ENCODE measurements around the gene CACNB4. TPM values are rescaled to one million over a fixed set of nuclear protein-coding genes. Genes with fewer than 3 reads are reported as not detected.

The CACNB4 gene
- total RNA-seq, 1 donor from 2014 or later: 3.7 TPM

DNA sequence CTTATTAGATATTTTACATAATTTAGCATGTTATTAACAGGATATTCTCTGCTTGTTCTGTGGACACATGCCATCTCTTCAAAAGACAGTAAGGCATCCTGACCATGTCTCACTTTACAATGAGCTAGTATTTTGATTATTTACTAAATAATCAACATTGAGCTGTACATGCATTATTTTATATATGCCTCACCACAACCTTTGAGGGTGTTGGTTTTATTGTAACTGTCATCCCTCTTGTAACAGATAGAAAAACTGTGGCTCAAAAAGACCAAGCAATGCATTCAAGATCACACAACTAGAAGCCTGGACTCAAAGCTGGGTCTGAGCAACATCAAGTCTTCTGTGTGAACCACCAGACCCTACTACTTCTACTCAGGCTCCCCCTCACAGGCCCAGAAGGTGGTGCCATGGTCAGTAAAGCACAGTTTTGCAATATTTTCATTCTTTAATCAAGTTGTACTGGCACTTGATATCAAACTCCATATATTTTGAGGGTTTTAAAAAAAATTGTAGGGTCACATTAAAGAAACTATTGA lies 165.5 kb downstream of the CACNB4 start:
- no peaks in the 10 kb centered on the region for H3K9me3 ChIP-seq
- H3K27me3 ChIP-seq: no peaks in the 10 kb centered on the region
- intact Hi-C loops (cut with DNase I): no loop called here
- TF ChIP-seq, protein P1, sequence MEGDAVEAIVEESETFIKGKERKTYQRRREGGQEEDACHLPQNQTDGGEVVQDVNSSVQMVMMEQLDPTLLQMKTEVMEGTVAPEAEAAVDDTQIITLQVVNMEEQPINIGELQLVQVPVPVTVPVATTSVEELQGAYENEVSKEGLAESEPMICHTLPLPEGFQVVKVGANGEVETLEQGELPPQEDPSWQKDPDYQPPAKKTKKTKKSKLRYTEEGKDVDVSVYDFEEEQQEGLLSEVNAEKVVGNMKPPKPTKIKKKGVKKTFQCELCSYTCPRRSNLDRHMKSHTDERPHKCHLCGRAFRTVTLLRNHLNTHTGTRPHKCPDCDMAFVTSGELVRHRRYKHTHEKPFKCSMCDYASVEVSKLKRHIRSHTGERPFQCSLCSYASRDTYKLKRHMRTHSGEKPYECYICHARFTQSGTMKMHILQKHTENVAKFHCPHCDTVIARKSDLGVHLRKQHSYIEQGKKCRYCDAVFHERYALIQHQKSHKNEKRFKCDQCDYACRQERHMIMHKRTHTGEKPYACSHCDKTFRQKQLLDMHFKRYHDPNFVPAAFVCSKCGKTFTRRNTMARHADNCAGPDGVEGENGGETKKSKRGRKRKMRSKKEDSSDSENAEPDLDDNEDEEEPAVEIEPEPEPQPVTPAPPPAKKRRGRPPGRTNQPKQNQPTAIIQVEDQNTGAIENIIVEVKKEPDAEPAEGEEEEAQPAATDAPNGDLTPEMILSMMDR (IDR thresholded peaks at IDR 0.05): no peak
- no peak overlapping the region for H3K4me3 ChIP-seq
- no peak overlapping the region for H3K27ac ChIP-seq
- no peaks in the 10 kb centered on the region for H3K36me3 ChIP-seq
- DNase-seq (ENCODE audit: low spot score in 2 of 2): no peak
- no peaks in the 10 kb centered on the region for H3K4me1 ChIP-seq

DNA sequence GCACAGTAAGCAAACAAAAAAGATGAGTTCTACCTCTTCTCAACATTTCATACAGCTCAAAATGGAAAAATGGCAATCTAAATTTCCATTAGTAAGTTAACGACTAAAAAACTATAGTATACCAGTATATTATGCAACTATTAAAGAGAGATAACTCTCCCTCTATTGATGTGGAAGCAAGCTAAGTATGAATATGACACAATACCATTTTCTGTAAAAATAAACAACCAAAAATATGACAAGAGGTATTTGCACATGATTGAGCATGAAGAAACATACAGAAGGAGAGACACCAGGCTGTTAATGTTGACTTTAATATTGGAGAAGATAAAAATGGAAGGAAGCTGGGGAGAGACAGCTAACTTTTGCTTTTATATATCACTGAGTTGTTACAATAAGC lies 167.1 kb downstream of the CACNB4 start:
- intact Hi-C loops (cut with DNase I): no loop called here
- H3K4me1 ChIP-seq: no peaks in the 10 kb centered on the region
- TF ChIP-seq, protein P1 (IDR thresholded peaks at IDR 0.05): no peak

DNA sequence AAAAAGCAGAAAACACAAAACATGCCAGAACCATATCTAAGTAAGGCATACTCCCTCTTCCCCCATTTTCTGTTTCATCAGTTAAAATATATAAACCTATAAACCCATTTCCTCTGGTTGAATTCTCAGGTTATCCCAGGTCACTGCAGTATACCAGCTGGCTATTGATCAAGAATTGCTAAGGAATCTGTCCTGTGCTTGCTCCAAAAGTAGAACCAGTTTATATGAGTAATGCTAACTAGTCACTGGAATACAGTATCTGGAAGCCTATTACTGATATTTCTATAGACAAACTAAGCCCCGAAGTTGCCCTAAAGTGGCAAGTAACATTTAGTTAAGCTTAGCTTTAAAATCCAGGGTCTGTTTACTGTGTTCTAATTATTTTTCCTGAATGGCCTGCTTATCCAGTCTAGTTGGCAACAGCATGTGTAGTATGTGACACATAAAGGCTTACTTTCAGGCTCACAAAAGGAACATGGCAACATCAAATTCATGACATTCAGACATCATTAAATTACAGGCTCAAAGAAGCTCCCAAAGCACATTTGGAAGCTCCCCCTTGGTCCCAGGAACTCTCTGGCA lies 167.7 kb downstream of the CACNB4 start:
- Histone ChIP-seq H3K4me3 (no peak overlapping the region), H3K27ac (no peak overlapping the region), H3K36me3 (no peaks in the 10 kb centered on the region), H3K9me3 (no peaks in the 10 kb centered on the region), H3K4me1 (no peaks in the 10 kb centered on the region), H3K27me3 (no peaks in the 10 kb centered on the region)
- no peak for DNase-seq (ENCODE audit: low spot score in 2 of 2)
- TF ChIP-seq, protein P1 (IDR thresholded peaks at IDR 0.05): no peak
- intact Hi-C loops (cut with DNase I): no loop called here

More for the DNA sequence above, 167.1 kb downstream of the CACNB4 start:
- Histone ChIP-seq H3K27ac (no peak overlapping the region), H3K4me3 (no peak overlapping the region), H3K36me3 (no peaks in the 10 kb centered on the region), H3K27me3 (no peaks in the 10 kb centered on the region), H3K9me3 (no peaks in the 10 kb centered on the region)
- DNase-seq (ENCODE audit: low spot score in 2 of 2): no peak

DNA sequence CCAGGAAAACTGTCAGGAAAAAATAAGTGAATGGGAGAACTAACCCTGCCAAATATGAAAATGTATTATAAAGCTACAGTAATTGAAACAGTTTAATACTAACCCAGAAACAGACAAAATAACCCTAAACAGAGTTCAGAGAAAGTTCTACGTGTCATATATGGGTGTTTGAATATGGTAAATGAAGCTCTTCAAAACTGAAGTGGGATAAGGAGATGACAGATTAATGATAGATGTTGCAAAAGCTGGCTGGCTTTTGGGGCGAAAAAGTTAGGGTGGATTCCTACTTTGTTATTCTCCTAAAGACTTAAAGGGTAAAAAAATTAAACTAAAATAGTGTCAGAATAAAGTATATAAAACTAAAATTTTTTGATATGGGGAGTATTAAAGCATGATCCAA lies 168.8 kb downstream of the CACNB4 start:
- no peaks in the 10 kb centered on the region for H3K4me1 ChIP-seq
- intact Hi-C loops (cut with DNase I): no loop called here
- no peak overlapping the region for H3K4me3 ChIP-seq
- DNase-seq (ENCODE audit: low spot score in 2 of 2): no peak
- H3K27ac ChIP-seq: no peak overlapping the region
- no peaks in the 10 kb centered on the region for H3K36me3 ChIP-seq
- TF ChIP-seq, protein P1 (IDR thresholded peaks at IDR 0.05): no peak
- no peaks in the 10 kb centered on the region for H3K27me3 ChIP-seq
- no peaks in the 10 kb centered on the region for H3K9me3 ChIP-seq

DNA sequence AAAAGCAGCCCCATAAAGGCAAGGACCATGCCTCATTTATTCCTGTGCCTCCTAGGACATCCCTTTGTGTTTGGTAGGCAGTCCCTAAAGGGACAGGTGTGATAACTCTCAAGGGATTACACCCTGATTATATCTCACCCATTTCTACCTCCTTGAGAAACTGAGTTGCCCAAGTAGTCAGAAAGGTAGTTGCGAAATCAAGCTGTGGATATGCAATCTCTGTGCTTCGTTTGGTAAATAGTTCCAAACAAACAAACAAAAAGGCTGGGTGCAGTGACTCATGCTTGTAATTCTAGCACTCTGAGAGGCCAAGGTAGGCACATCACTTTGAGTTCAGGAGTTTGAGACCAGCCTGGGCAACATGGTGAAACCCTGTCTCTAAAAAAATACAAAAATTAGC lies 170.5 kb downstream of the CACNB4 start:
- Histone ChIP-seq H3K27me3 (no peaks in the 10 kb centered on the region), H3K36me3 (no peaks in the 10 kb centered on the region), H3K4me3 (no peak overlapping the region), H3K9me3 (no peaks in the 10 kb centered on the region), H3K4me1 (peaks cover under 1 to 4% of the 10 kb centered on the region in 2 donors), H3K27ac (no peak overlapping the region)
- no peak for DNase-seq (ENCODE audit: low spot score in 2 of 2)
- TF ChIP-seq, protein P1 (IDR thresholded peaks at IDR 0.05): no peak
- intact Hi-C loops (cut with DNase I): no loop called here
